Measurements from ENCODE around the gene NOTUM.

Gene NOTUM

GRCh38 chr17:81906476-81907218 is 54.3 kb downstream of the NOTUM start:
- no peak overlapping the region for H2AFZ ChIP-seq (ENCODE audit: low read depth, low read length)
- H4K20me1 ChIP-seq (ENCODE audit: insufficient read depth, low read length) = peaks cover 35% of the 10 kb centered on the region
- H3K79me2 ChIP-seq (ENCODE audit: insufficient read depth, low read length) = peaks cover 21% of the 10 kb centered on the region
- peaks cover 64% of the 10 kb centered on the region for H3K36me3 ChIP-seq (ENCODE audit: insufficient read depth, low read length)
- peaks cover 21% of the 10 kb centered on the region for H3K4me1 ChIP-seq (ENCODE audit: insufficient read depth, low read length)
- no peak overlapping the region for H3K4me2 ChIP-seq (ENCODE audit: insufficient read depth, low read length)
- DNase-seq = no peak
- H3K27me3 ChIP-seq (ENCODE audit: insufficient read depth, low read length, poor library complexity) = no peaks in the 10 kb centered on the region
- H3K9ac ChIP-seq (ENCODE audit: low read depth, low read length) = no peak overlapping the region
- H3K4me3 ChIP-seq (ENCODE audit: low read depth in 1 of 2, low read length in 2 of 2) = no peak overlapping the region
- ATAC-seq (ENCODE audit: insufficient read depth, low read depth) = no peak
- TF ChIP-seq CTCF (IDR thresholded peaks at IDR 0.05; ENCODE audit: borderline replicate concordance, extremely low read depth, low read length, poor library complexity, severe bottlenecking) (peak; percentile 34), EZH2 (IDR thresholded peaks at IDR 0.05; ENCODE audit: borderline replicate concordance, low read depth, low read length, severe bottlenecking) (no peak)
- no peak overlapping the region for H3K27ac ChIP-seq (ENCODE audit: low read length)
- H3K9me3 ChIP-seq (ENCODE audit: insufficient read depth, low read length, severe bottlenecking) = no peaks in the 10 kb centered on the region

GRCh38 chr17:81905993-81906392 is 55.0 kb downstream of the NOTUM start:
- Histone ChIP-seq H3K27ac (ENCODE audit: low read length) (no peak overlapping the region), H3K9ac (ENCODE audit: low read depth, low read length) (no peak overlapping the region), H4K20me1 (ENCODE audit: insufficient read depth, low read length) (peaks cover 34% of the 10 kb centered on the region), H3K4me1 (ENCODE audit: insufficient read depth, low read length) (peaks cover 19% of the 10 kb centered on the region), H3K4me3 (ENCODE audit: low read depth in 1 of 2, low read length in 2 of 2) (no peak overlapping the region), H2AFZ (ENCODE audit: low read depth, low read length) (no peak overlapping the region), H3K4me2 (ENCODE audit: insufficient read depth, low read length) (no peak overlapping the region), H3K79me2 (ENCODE audit: insufficient read depth, low read length) (peaks cover 21% of the 10 kb centered on the region), H3K9me3 (ENCODE audit: insufficient read depth, low read length, severe bottlenecking) (no peaks in the 10 kb centered on the region), H3K36me3 (ENCODE audit: insufficient read depth, low read length) (peaks cover 68% of the 10 kb centered on the region), H3K27me3 (ENCODE audit: insufficient read depth, low read length, poor library complexity) (no peaks in the 10 kb centered on the region)
- TF ChIP-seq EZH2 (IDR thresholded peaks at IDR 0.05; ENCODE audit: borderline replicate concordance, low read depth, low read length, severe bottlenecking) (no peak), CTCF (IDR thresholded peaks at IDR 0.05; ENCODE audit: borderline replicate concordance, extremely low read depth, low read length, poor library complexity, severe bottlenecking) (no peak)
- ATAC-seq (ENCODE audit: insufficient read depth, low read depth) (no peak), DNase-seq (no peak)

- Histone ChIP-seq H3K27me3 (ENCODE audit: insufficient read depth, low read length, poor library complexity) (no peaks in the 10 kb centered on the region), H3K4me3 (ENCODE audit: low read depth in 1 of 2, low read length in 2 of 2) (no peak overlapping the region), H3K4me2 (ENCODE audit: insufficient read depth, low read length) (no peak overlapping the region), H4K20me1 (ENCODE audit: insufficient read depth, low read length) (peaks cover 33% of the 10 kb centered on the region), H3K27ac (ENCODE audit: low read length) (no peak overlapping the region), H3K79me2 (ENCODE audit: insufficient read depth, low read length) (peaks cover 16% of the 10 kb centered on the region), H3K4me1 (ENCODE audit: insufficient read depth, low read length) (peaks cover 15% of the 10 kb centered on the region), H3K36me3 (ENCODE audit: insufficient read depth, low read length) (peaks cover 73% of the 10 kb centered on the region), H3K9ac (ENCODE audit: low read depth, low read length) (no peak overlapping the region), H2AFZ (ENCODE audit: low read depth, low read length) (no peak overlapping the region), H3K9me3 (ENCODE audit: insufficient read depth, low read length, severe bottlenecking) (no peaks in the 10 kb centered on the region)
- no peak for TF ChIP-seq EZH2 (IDR thresholded peaks at IDR 0.05; ENCODE audit: borderline replicate concordance, low read depth, low read length, severe bottlenecking)
- no peak for TF ChIP-seq CTCF (IDR thresholded peaks at IDR 0.05; ENCODE audit: borderline replicate concordance, extremely low read depth, low read length, poor library complexity, severe bottlenecking)
- DNase-seq = no peak
- no peak for ATAC-seq (ENCODE audit: insufficient read depth, low read depth)
Measured at GRCh38 chr17:81905424-81905875, 55.5 kb downstream of the NOTUM start.

All from DND-41 (cell line).